GM19239 (cell line): Measurements from ENCODE around the gene TNK1.

ENCODE experiments used
- DNase-seq: peaks from one replicate; pipeline ENCODE4 v3.0.0; 2011; ENCODE audit warnings: low spot score; ENCODE audit not compliant: insufficient read length
- FAIRE-seq: peaks from 2 replicates; lab custom pipeline; 2011; peaks lifted over from hg19 to GRCh38; lab: Jason Lieb, UNC

The TNK1 gene

GRCh38 chr17:7428557-7428956 is 47.7 kb downstream of the TNK1 start, which contains the start of gene SPEM3:
TSS of gene SPEM3 (plus strand) at chr17:7428857. CDS start at chr17:7428903, 46 bp downstream.
- DNase-seq = no peak
- no peak for FAIRE-seq

GRCh38 chr17:7429722-7430121 is 48.8 kb downstream of the TNK1 start:
- DNase-seq = no peak
- no peak for FAIRE-seq

- FAIRE-seq = no peak
- no peak for DNase-seq
These were observed 50.3 kb downstream of the TNK1 start for GRCh38 chr17:7431231-7431630.

GRCh38 chr17:7432296-7432695 is 51.4 kb downstream of the TNK1 start:
- FAIRE-seq (no peak), DNase-seq (no peak)

- DNase-seq (no peak), FAIRE-seq (no peak)
These were observed 55.0 kb downstream of the TNK1 start for GRCh38 chr17:7435676-7436555.

GRCh38 chr17:7436556-7437368 is 55.9 kb downstream of the TNK1 start:
- DNase-seq = no peak
- no peak for FAIRE-seq

GRCh38 chr17:7437369-7437863 is 56.5 kb downstream of the TNK1 start:
- DNase-seq (no peak), FAIRE-seq (no peak)

GRCh38 chr17:7437950-7438614 is 57.2 kb downstream of the TNK1 start:
- DNase-seq (no peak), FAIRE-seq (no peak)

- no peak for FAIRE-seq
- no peak for DNase-seq
These were observed 58.0 kb downstream of the TNK1 start for GRCh38 chr17:7438656-7439460.
